Right lobe of liver (tissue), 6 donors: Measurements from ENCODE around the gene LMBR1L. TPM values are rescaled to one million over a fixed set of nuclear protein-coding genes. Genes with fewer than 3 reads are reported as not detected.
"Not testable (repeated sequence)": the region's sequence is repeated elsewhere in the genome, so short reads cannot be mapped to it uniquely, and the experiment has no call there.

Experiments used
- ATAC-seq, 4 donors: fragments of 200-7000 bp; cut with Tn5 transposase; one replicate each; pipeline ENCODE4 v1.9.1; 2020; ENCODE audit warnings: mild to moderate bottlenecking in 4 of 4, moderate library complexity in 4 of 4
- DNase-seq, 3 donors: peaks; one replicate each; pipeline ENCODE4 v3.0.0-alpha.2; 2020
- H3K27ac ChIP-seq, 3 donors: fragments of 200-600 bp; one replicate each; pipeline ENCODE4 v1.8.0; 2022
- H3K27me3 ChIP-seq, 2 donors: fragments of 200-600 bp; one replicate each; pipeline ENCODE4 v1.8.0; 2022
- H3K36me3 ChIP-seq, 4 donors: fragments of 200-600 bp; sonication (generic) in 1 of 4; one replicate each; pipeline versions ENCODE4 v1.5.1 to v1.8.0; 2017 to 2022; ENCODE audit warnings: control low read depth in 1 of 4
- H3K4me1 ChIP-seq, 4 donors: fragments of 200-600 bp; sonication (generic) in 1 of 4; one replicate each; pipeline versions ENCODE4 v1.5.1 to v1.8.0; 2017 to 2022; ENCODE audit warnings: control low read depth in 1 of 4
- H3K4me3 ChIP-seq, 3 donors: fragments of 200-600 bp; one replicate each; pipeline ENCODE4 v1.8.0; 2022
- H3K9me3 ChIP-seq, 4 donors: fragments of 200-600 bp; sonication (generic) in 1 of 4; one replicate each; pipeline versions ENCODE4 v1.5.1 to v1.8.0; 2017 to 2022; ENCODE audit warnings: control low read depth in 1 of 4
- CTCF ChIP-seq, 4 donors: fragments of 200-600 bp in 3 of 4; fragments of 450-650 bp in 1 of 4; IDR thresholded peaks; one replicate each; pipeline versions ENCODE4 v1.5.1 to v1.8.0; 2016 to 2022; ENCODE audit warnings: antibody characterized with exemption in 4 of 4, mild to moderate bottlenecking in 2 of 4
- POLR2A ChIP-seq: fragments of 450-650 bp; IDR thresholded peaks from one replicate; pipeline ENCODE4 v1.6.1; 2017; ENCODE audit warnings: antibody characterized with exemption, mild to moderate bottlenecking
- WGBS: methylation state at CpG from one replicate; pipeline ENCODE4 v1.1.6; 2018; ENCODE audit warnings: low coverage, low lambda C conversion rate; ENCODE audit not compliant: insufficient coverage; ENCODE audit errors: missing lambda C conversion rate; 5-methylcytosine and 5-hydroxymethylcytosine counted together
- intact Hi-C, 2 donors: fragments of 100-400 bp; cut with DNase I; formaldehyde crosslinking; loops; one replicate each; pipeline versions ENCODE4 v1.11.2 to v1.14.1; 2022
- total RNA-seq, 6 experiments: library from RNA; depleted of rRNA in 2 of 6; stranded (reverse); fragments of >200 nt in 2 of 6; fragmentation: NEBNext Ultra II Directional in 3 of 6; extraction: Animal tissue kit (Norgen Biotek cat#: 25700) in 3 of 6; gene quantifications; one replicate each; pipeline versions ENCODE4 v1.1.0 to v1.2.4, GENCODE V29; 2016 to 2023
- donor health status: DM: no; HTN: yes; CAD: no.
- donor health status: DM: no; HTN: no; CAD: no.
- donor health status: DM: no; HTN: no; CAD: no.
- donor health status: DM: no; HTN: yes; CAD: no.
- donor health status: DM: no; HTN: yes; CAD: no.

LMBR1L gene
- total RNA-seq, 6 experiments from 2014 or later, result 12.2 to 34.5 (median 16.3) TPM

DNA sequence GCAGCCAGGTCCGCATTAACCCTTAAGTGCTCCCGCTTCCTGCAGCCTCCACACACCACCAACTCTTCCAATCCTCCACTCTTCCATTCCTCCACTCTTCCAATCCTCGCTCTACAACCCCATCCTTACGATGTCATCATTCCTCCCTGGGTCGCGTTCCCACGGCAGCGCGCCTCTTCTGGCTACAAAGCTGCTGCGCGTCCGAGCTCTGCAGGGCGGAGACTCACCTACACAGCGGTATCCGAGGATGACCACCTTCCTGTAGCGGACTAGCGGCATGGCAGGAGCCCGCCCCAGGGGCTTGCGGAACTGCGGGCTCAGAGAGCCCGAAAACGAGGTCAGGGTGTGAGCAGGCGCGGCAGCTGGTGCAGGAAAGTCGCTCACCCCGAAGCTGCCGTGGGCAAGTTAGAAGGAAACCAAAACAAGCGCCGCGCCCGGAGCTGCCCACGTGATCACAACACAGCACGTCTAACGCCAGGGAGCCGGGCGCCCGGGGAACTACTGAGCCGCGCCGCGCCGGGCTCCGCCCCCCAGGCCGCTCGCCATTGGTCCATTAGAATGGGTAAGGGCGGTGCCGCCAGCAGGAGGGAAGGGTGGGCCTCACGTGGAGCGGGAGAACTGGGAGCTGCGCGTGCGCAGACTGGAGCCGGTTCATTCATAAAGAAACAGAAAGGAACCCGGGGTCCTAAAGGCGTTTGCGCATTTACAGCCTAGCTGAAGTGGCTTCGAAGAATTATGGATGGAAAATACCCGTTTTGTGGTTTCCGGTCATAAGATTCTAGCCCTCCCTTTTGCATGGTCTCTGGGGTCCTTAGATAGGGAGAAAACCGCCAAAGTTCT lies 40.9 kb downstream of the LMBR1L start, which contains the start of gene RHEBL1:
TSS of gene RHEBL1 (minus strand) at position 473 of the 840 bp plus-strand sequence. CDS start at position 279, 194 bp downstream.
- Histone ChIP-seq H3K27ac (peak within 1 kb of the TSS; percentile 17 to 60 (median 48)), H3K4me1 (peaks cover 0 to 7% (median 2%) of the 10 kb centered on the region in 4 donors), H3K36me3 (no peaks in the 10 kb centered on the region), H3K4me3 (peak within 1 kb of the TSS; percentile 70 to 76 (median 75)), H3K27me3 (no peaks in the 10 kb centered on the region), H3K9me3 (no peaks in the 10 kb centered on the region)
- DNase-seq (peak; percentile 99), ATAC-seq (peak; percentile 100)
- intact Hi-C loops, result loop anchor here in 1 of 2 donors (10.0 kb wide), 1 partner anchor 55 kb away; no protein-coding TSS in a partner anchor
- WGBS, result under 1% methylated on average over 25 of the region's 60 CpGs
- TF ChIP-seq CTCF (IDR thresholded peaks at IDR 0.05) (peak in 2 of 4 donors; percentile 7), POLR2A (no peak)

DNA sequence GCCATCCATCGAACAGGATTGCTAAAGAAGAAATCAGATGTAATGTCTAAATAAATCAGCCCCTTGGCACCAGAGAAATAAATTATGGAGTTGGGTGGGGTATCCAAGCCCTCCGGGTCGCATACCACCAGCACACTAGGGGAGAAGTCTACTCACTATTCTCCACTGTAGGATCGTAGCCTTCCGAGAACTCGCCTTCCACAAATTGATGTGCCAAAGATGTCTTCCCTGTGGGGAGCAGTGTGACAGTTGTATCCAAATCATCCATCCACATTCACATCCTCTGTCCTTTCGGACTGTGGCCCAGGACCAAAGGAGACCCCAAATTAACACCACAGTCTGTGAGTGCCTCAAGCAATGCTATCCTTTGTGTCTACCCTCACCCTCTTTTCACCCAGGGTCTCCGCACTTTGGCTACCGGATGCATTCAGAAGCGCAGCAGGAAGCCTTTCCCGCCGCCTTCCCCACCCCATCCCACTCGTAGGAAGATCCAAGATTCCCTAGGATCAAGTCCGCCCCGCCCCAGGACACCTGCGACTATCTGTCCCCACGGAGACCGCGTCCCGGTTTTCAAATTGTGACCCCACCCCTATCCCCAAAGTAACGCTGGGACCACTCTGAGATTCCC lies 41.7 kb downstream of the LMBR1L start:
- no peak for TF ChIP-seq CTCF (IDR thresholded peaks at IDR 0.05)
- TF ChIP-seq POLR2A, result no peak
- peak overlapping the region; percentile 70 to 76 (median 75) for H3K4me3 ChIP-seq
- intact Hi-C loops, result loop anchor here in 1 of 2 donors (10.0 kb wide), 1 partner anchor 56 kb away; no protein-coding TSS in a partner anchor
- H3K27ac ChIP-seq, result peak overlapping the region in 1 of 3 donors; percentile 17
- no peaks in the 10 kb centered on the region for H3K36me3 ChIP-seq
- H3K27me3 ChIP-seq, result no peaks in the 10 kb centered on the region
- 8% methylated on average over 12 of the region's 21 CpGs for WGBS
- ATAC-seq, result no peak
- H3K4me1 ChIP-seq, result peaks cover 0 to 14% (median 6%) of the 10 kb centered on the region in 4 donors
- H3K9me3 ChIP-seq, result no peaks in the 10 kb centered on the region
- no peak for DNase-seq

- WGBS, result 65% methylated on average over 3 of the region's 4 CpGs
- Histone ChIP-seq H3K9me3 (no peaks in the 10 kb centered on the region), H3K27ac (no peak overlapping the region), H3K36me3 (no peaks in the 10 kb centered on the region), H3K27me3 (no peaks in the 10 kb centered on the region), H3K4me3 (no peak overlapping the region), H3K4me1 (peaks cover 0 to 17% (median 7%) of the 10 kb centered on the region in 4 donors)
- DNase-seq (no peak), ATAC-seq (no peak)
- intact Hi-C loops, result loop anchor here in 1 of 2 donors (10.0 kb wide), 1 partner anchor 59 kb away; no protein-coding TSS in a partner anchor
- no peak for TF ChIP-seq CTCF (IDR thresholded peaks at IDR 0.05)
- TF ChIP-seq POLR2A, result no peak
These were observed 44.5 kb downstream of the LMBR1L start for GRCh38 chr12:49066120-49066519.

GRCh38 chr12:49064767-49065152 lies 45.9 kb downstream of the LMBR1L start:
- ATAC-seq (peak; percentile 1 to 42 (median 12)), DNase-seq (peak in 1 of 3 donors; percentile 54)
- intact Hi-C loops, result loop anchor here in 1 of 2 donors (10.0 kb wide), 1 partner anchor 60 kb away; no protein-coding TSS in a partner anchor
- H3K9me3 ChIP-seq, result no peaks in the 10 kb centered on the region
- no peak overlapping the region for H3K4me3 ChIP-seq
- no peaks in the 10 kb centered on the region for H3K36me3 ChIP-seq
- no peaks in the 10 kb centered on the region for H3K27me3 ChIP-seq
- H3K4me1 ChIP-seq, result peaks cover 0 to 17% (median 6%) of the 10 kb centered on the region in 4 donors
- peak overlapping the region in 2 of 3 donors; percentile 16 to 33 for H3K27ac ChIP-seq
- TF ChIP-seq POLR2A, result no peak
- TF ChIP-seq CTCF (IDR thresholded peaks at IDR 0.05), result no peak
- no CpG with 5 or more reads among the region's 5 CpGs for WGBS

- not testable (repeated sequence) for H3K36me3 ChIP-seq, H3K9me3 ChIP-seq, H3K4me3 ChIP-seq, DNase-seq, ATAC-seq, H3K27me3 ChIP-seq, H3K27ac ChIP-seq
- WGBS, result 85% methylated on average over 9 of the region's 17 CpGs
- intact Hi-C loops, result loop anchor here in 1 of 2 donors (10.0 kb wide), 1 partner anchor 63 kb away; no protein-coding TSS in a partner anchor
- peaks cover 0 to 37% (median 13%) of the 10 kb centered on the region in 4 donors for H3K4me1 ChIP-seq
These were observed 48.7 kb downstream of the LMBR1L start for GRCh38 chr12:49061916-49062315.
